C4-2B (cell line): ENCODE data around the gene CRYBB1.

Source experiments
- CTCF ChIP-seq: fragments of 450-650 bp; conservative IDR thresholded peaks from 2 replicates; pipeline ENCODE4 v1.5.1; 2017; ENCODE audit warnings: mild to moderate bottlenecking
- ZFX ChIP-seq: fragments of 450-650 bp; IDR thresholded peaks from 2 replicates; pipeline ENCODE4 v1.6.1; 2017

- TF ChIP-seq CTCF (no peak), ZFX (no peak)
Measured at GRCh38 chr22:26609287-26609686, 8.5 kb downstream of the CRYBB1 start.
